ENCODE data around the gene PPP1R14B. TPM values are rescaled to one million over a fixed set of nuclear protein-coding genes. Genes with fewer than 3 reads are reported as not detected.

Gene PPP1R14B
- total RNA-seq, 1 experiment from 2014 or later = 1,496 TPM

DNA sequence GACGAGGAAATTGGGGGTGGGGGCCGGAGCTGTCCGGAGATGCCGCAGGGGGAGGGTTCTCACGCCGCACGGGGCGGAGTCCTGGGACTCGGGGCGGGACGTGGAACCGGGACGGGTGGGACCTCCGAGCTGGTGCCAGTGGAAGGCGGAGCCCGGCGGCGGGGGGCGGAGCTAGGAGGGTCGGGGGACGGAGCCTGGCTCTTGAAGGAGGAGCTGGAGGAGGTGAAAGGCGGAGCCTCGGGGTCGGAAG, 5.6 kb downstream of the PPP1R14B start:
- Histone ChIP-seq H3K9me2 (replicated peaks; ENCODE audit: low read length) (no peaks in the 10 kb centered on the region), H3K4me1 (ENCODE audit: insufficient read depth, low read length) (peaks cover 66% of the 10 kb centered on the region)
- TF ChIP-seq, protein P1, sequence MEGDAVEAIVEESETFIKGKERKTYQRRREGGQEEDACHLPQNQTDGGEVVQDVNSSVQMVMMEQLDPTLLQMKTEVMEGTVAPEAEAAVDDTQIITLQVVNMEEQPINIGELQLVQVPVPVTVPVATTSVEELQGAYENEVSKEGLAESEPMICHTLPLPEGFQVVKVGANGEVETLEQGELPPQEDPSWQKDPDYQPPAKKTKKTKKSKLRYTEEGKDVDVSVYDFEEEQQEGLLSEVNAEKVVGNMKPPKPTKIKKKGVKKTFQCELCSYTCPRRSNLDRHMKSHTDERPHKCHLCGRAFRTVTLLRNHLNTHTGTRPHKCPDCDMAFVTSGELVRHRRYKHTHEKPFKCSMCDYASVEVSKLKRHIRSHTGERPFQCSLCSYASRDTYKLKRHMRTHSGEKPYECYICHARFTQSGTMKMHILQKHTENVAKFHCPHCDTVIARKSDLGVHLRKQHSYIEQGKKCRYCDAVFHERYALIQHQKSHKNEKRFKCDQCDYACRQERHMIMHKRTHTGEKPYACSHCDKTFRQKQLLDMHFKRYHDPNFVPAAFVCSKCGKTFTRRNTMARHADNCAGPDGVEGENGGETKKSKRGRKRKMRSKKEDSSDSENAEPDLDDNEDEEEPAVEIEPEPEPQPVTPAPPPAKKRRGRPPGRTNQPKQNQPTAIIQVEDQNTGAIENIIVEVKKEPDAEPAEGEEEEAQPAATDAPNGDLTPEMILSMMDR (conservative IDR thresholded peaks at IDR 0.05; ENCODE audit: low read depth, low read length) = no peak
- TF ChIP-seq EZH2 (IDR thresholded peaks at IDR 0.05; ENCODE audit: low read length, unreplicated experiment) (no peak), EZH2phosphoT487 (IDR thresholded peaks at IDR 0.05; ENCODE audit: borderline replicate concordance, low read length) (no peak)

DNA sequence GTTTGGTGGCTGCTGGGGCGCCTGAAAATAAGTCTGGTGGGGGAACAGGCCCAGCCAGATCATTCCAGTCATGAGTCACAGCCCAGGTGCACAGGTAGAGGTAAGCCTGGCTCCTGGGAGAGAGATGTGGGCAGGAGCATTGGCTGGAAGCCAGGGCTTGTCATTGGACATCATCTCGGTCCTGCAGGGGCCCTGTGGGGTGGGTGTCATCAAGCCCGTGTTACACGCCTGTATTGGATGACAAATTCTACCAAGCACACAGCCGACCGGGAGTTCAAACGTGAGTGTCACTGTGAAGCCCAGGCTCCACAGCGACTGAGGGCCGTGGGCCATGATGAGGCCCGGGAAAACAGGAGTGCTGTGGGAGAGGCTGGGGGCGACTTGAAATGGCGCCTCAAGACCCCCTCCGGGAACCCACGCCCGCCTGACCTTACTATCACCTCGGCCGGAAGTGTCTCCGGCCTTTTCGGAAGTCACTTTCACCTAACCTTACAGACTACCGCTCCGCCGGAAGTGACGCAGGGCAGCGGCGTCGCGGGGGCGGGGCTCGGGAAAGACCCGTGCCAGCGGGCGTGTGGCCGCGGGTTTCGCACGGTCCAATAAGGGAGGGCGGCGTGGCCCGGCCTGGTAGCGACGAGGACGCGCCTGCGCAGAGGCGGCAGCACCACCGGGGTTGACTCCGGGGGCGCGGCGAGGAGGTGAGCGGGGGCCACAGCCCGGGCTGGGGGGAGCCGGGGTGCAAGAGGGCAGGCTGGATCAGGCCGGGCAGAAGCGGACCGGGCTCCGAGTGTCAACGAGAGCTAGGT, 6.1 kb downstream of the PPP1R14B start, which contains the start of gene FKBP2:
FKBP2 (plus strand) TSS at position 661 of the 806 bp plus-strand sequence. CDS start 1,293 bp downstream, outside the sequence.
- Histone ChIP-seq H3K9me3 (ENCODE audit: low read length) (no peaks in the 10 kb centered on the region), H3K79me2 (ENCODE audit: low read length) (peaks cover 43% of the 10 kb centered on the region), H3K4me3 (ENCODE audit: low read length) (peak within 1 kb of the TSS; percentile 87), H3K36me3 (ENCODE audit: low read depth, low read length) (peaks cover 14% of the 10 kb centered on the region; the same call in 1 of the 2 replicates), H3F3A (ENCODE audit: low read length, unreplicated experiment) (peaks cover 16% of the 10 kb centered on the region), H4K20me1 (ENCODE audit: low read length) (peaks cover 8% of the 10 kb centered on the region; the same call in 1 of the 2 replicates), H3K4me1 (ENCODE audit: insufficient read depth, low read length) (peaks cover 71% of the 10 kb centered on the region), H3K9ac (ENCODE audit: low read length) (peak within 1 kb of the TSS; percentile 89), H3K27ac (ENCODE audit: low read length) (peak within 1 kb of the TSS; percentile 98), H3K27me3 (ENCODE audit: low read length) (no peaks in the 10 kb centered on the region), H3K4me2 (ENCODE audit: low read length) (peak within 1 kb of the TSS; percentile 94), H2AFZ (ENCODE audit: low read length) (peak within 1 kb of the TSS; percentile 79), H3K9me2 (replicated peaks; ENCODE audit: low read length) (no peaks in the 10 kb centered on the region)
- peak; percentile 99 for DNase-seq
- ATAC-seq = peak; percentile 23
- intact Hi-C loops (cut with micrococcal nuclease) = loop anchor here (2.0 kb wide), 1 partner anchor 64 kb away; the partner anchor contains the start of gene ESRRA
- CTCF ChIA-PET = interaction anchor here (0.7 to 1.1 kb wide), 4 partner anchors 12 to 60 kb away, joined by 3 to 5 read pairs (median 4); partner anchors contain the start of gene CATSPERZ
- TF ChIP-seq, protein P1 (conservative IDR thresholded peaks at IDR 0.05; ENCODE audit: low read depth, low read length) = no peak
- TF ChIP-seq EZH2 (IDR thresholded peaks at IDR 0.05; ENCODE audit: low read length, unreplicated experiment) (no peak), EZH2phosphoT487 (IDR thresholded peaks at IDR 0.05; ENCODE audit: borderline replicate concordance, low read length) (no peak; the same call in 1 of the 2 replicates)
- BruUV-seq (replicated peaks) = TSS peak; percentile 57
- POLR2A ChIA-PET (ENCODE audit: unreplicated experiment) = interaction anchor here (0.6 to 1.0 kb wide), 5 partner anchors 10 to 505 kb away, joined by 3 to 9 read pairs (median 4); partner anchors contain the start of gene PRDX5

More for the DNA sequence above, 5.6 kb downstream of the PPP1R14B start:
- intact Hi-C loops (cut with micrococcal nuclease) = loop anchor here (2.0 kb wide), 1 partner anchor 64 kb away; the partner anchor contains the start of gene ESRRA
- BruUV-seq (replicated peaks) = no TSS peak
- Histone ChIP-seq H3K4me3 (ENCODE audit: low read length) (peak overlapping the region; percentile 87), H3F3A (ENCODE audit: low read length, unreplicated experiment) (peaks cover 16% of the 10 kb centered on the region), H3K9me3 (ENCODE audit: low read length) (no peaks in the 10 kb centered on the region), H2AFZ (ENCODE audit: low read length) (peak overlapping the region; percentile 79), H3K27me3 (ENCODE audit: low read length) (no peaks in the 10 kb centered on the region), H3K36me3 (ENCODE audit: low read depth, low read length) (peaks cover 14% of the 10 kb centered on the region; the same call in 1 of the 2 replicates), H3K9ac (ENCODE audit: low read length) (peak overlapping the region; percentile 88), H4K20me1 (ENCODE audit: low read length) (peaks cover 8% of the 10 kb centered on the region; the same call in 1 of the 2 replicates), H3K27ac (ENCODE audit: low read length) (peak overlapping the region; percentile 98), H3K79me2 (ENCODE audit: low read length) (peaks cover 46% of the 10 kb centered on the region), H3K4me2 (ENCODE audit: low read length) (peak overlapping the region; percentile 94)
- DNase-seq (peak; percentile 100), ATAC-seq (peak; percentile 61)
- ChIA-PET POLR2A (ENCODE audit: unreplicated experiment) (interaction anchor here (0.6 to 1.0 kb wide), 6 partner anchors 26 to 506 kb away, joined by 3 to 9 read pairs (median 4); partner anchors contain the start of gene PRDX5), CTCF (interaction anchor here (0.6 to 1.1 kb wide), 5 partner anchors 11 to 573 kb away, joined by 3 to 7 read pairs (median 4); partner anchors contain the start of gene CATSPERZ)
